ENCODE results near the gene LRMDA. TPM values are rescaled to one million over a fixed set of nuclear protein-coding genes. Genes with fewer than 3 reads are reported as not detected.

LRMDA gene
- total and polyA plus RNA-seq, 2 donors (not counting 3 experiments of a cell fraction or from before 2014, with no cell fraction given): 9.7 to 18.0 TPM

DNA sequence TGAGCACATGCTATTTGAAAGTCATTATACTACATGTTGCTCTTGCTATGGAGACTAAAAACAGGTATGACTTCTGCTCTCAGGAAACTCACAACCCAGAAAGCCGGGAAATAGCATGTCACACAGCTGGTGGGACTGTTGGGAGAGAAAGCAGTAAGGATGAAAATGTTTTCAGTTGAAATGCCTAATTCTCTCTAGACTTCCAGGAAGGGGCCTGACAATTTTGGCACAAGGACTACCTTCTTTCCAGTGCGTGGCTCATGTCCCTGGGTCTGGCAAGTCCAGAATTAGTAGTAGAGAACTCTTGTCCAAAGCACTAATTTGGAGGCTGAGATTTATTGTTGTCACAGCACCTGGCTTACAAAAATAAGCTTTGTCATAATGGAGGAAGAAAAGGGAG, 567.6 kb downstream of the LRMDA start:
- no peak for FAIRE-seq

More for the DNA sequence above, 567.6 kb downstream of the LRMDA start:
- TF ChIP-seq, protein P1, sequence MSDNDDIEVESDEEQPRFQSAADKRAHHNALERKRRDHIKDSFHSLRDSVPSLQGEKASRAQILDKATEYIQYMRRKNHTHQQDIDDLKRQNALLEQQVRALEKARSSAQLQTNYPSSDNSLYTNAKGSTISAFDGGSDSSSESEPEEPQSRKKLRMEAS (IDR thresholded peaks at IDR 0.05; ENCODE audit: insufficient read depth, insufficient read length): no peak
- TF ChIP-seq FOS (IDR thresholded peaks at IDR 0.05; ENCODE audit: borderline replicate concordance, insufficient read depth, low read length): no peak
- TF ChIP-seq GATA2 (IDR thresholded peaks at IDR 0.05; ENCODE audit: insufficient read depth, insufficient read length, low read depth, low read length): no peak
- TF ChIP-seq POLR2A (IDR thresholded peaks at IDR 0.05; ENCODE audit: low read depth, low read length): no peak
- no peak for TF ChIP-seq POLR2AphosphoS5 (IDR thresholded peaks at IDR 0.05; ENCODE audit: insufficient read depth, low read depth, low read length)
- TF ChIP-seq, protein P2, sequence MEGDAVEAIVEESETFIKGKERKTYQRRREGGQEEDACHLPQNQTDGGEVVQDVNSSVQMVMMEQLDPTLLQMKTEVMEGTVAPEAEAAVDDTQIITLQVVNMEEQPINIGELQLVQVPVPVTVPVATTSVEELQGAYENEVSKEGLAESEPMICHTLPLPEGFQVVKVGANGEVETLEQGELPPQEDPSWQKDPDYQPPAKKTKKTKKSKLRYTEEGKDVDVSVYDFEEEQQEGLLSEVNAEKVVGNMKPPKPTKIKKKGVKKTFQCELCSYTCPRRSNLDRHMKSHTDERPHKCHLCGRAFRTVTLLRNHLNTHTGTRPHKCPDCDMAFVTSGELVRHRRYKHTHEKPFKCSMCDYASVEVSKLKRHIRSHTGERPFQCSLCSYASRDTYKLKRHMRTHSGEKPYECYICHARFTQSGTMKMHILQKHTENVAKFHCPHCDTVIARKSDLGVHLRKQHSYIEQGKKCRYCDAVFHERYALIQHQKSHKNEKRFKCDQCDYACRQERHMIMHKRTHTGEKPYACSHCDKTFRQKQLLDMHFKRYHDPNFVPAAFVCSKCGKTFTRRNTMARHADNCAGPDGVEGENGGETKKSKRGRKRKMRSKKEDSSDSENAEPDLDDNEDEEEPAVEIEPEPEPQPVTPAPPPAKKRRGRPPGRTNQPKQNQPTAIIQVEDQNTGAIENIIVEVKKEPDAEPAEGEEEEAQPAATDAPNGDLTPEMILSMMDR (IDR thresholded peaks at IDR 0.05; ENCODE audit: extremely low read depth in 1 of 2, insufficient read depth in 1 of 2, low read depth in 1 of 2, low read length in 2 of 2): no peak
- H4K20me1 ChIP-seq (replicated peaks; ENCODE audit: control insufficient read depth, extremely low read depth, insufficient read depth, low read length): no peaks in the 10 kb centered on the region
- no peak overlapping the region for H3K4me3 ChIP-seq (replicated peaks in 1 of 3; ENCODE audit: insufficient read depth in 1 of 3, low read depth in 1 of 3, low read length in 3 of 3)
- no peaks in the 10 kb centered on the region for H3K36me3 ChIP-seq (ENCODE audit: control insufficient read depth in 2 of 2, extremely low read depth in 1 of 2, insufficient read depth in 2 of 2, low read length in 2 of 2)
- intact Hi-C loops (cut with micrococcal nuclease): no loop called here
- H2AFZ ChIP-seq (ENCODE audit: low read depth, low read length): no peak overlapping the region
- H3K9ac ChIP-seq (replicated peaks; ENCODE audit: extremely low read depth, insufficient read depth, low read length): no peak overlapping the region
- H3K9me3 ChIP-seq (replicated peaks; ENCODE audit: control insufficient read depth, insufficient read depth, low read length): no peaks in the 10 kb centered on the region
- no TSS peak for BruUV-seq (replicated peaks)
- no peaks in the 10 kb centered on the region for H3K4me1 ChIP-seq (ENCODE audit: control insufficient read depth, extremely low read depth, insufficient read depth, low read length)
- H3K27ac ChIP-seq (ENCODE audit: insufficient read depth, low read depth, low read length): no peak overlapping the region
- CTCF ChIA-PET: no interaction called here
- H3K27me3 ChIP-seq (ENCODE audit: control insufficient read depth in 2 of 2, insufficient read depth in 2 of 2, low read length in 2 of 2): no peaks in the 10 kb centered on the region
- POLR2A ChIA-PET: no interaction called here
- no peak overlapping the region for H3K4me2 ChIP-seq (ENCODE audit: insufficient read depth, low read length)
- dilution Hi-C loops (cut with MboI; ENCODE audit: extremely low pct_ligation_motif_present, low sequenced_read_pairs): no loop called here
- DNase-seq (ENCODE audit: low read depth, low spot score): no peak
- H3K9me1 ChIP-seq (replicated peaks; ENCODE audit: control insufficient read depth, extremely low read depth, insufficient read depth, low read length): no peaks in the 10 kb centered on the region
- no peaks in the 10 kb centered on the region for H3K79me2 ChIP-seq (ENCODE audit: control insufficient read depth, insufficient read depth, low read length)
